ENCODE measurements around the gene STX18. TPM values are rescaled to one million over a fixed set of nuclear protein-coding genes. Genes with fewer than 3 reads are reported as not detected.

Gene STX18
- total and polyA plus RNA-seq, 10 of the 15 experiments (the other 5 are each of a cell fraction or from before 2014, with no cell fraction given) = 8.2 to 46.6 (median 31.1) TPM

- WGBS (ENCODE audit: insufficient coverage, insufficient replicate concordance, low lambda C conversion rate, missing lambda C conversion rate) = 30% methylated on average over 4 of the region's 4 CpGs
- FAIRE-seq (no peak), DNase-seq (ENCODE audit: low read depth, low spot score) (no peak), ATAC-seq (no peak)
- no peaks in the 10 kb centered on the region for H3K36me3 ChIP-seq (ENCODE audit: control insufficient read depth in 2 of 2, insufficient read depth in 2 of 2, low read length in 1 of 2)
- H2AFZ ChIP-seq (ENCODE audit: control insufficient read depth, low read depth, low read length) = no peak overlapping the region
- H3K9ac ChIP-seq (ENCODE audit: control insufficient read depth, insufficient read depth, low read length) = no peak overlapping the region
- ChIA-PET CTCF (no interaction called here), SMC1A (ENCODE audit: uncharacterized antibody, unreplicated experiment) (interaction anchor here (0.8 kb wide), 1 partner anchor 505 kb away, joined by 3 read pairs; no protein-coding TSS in a partner anchor), POLR2A (no interaction called here), RAD21 (ENCODE audit: unreplicated experiment) (no interaction called here)
- H4K20me1 ChIP-seq (ENCODE audit: control insufficient read depth, insufficient read depth) = no peaks in the 10 kb centered on the region
- H3K9me3 ChIP-seq (replicated peaks; ENCODE audit: control insufficient read depth, insufficient read depth, low read length) = no peaks in the 10 kb centered on the region
- no TSS peak for BruUV-seq (replicated peaks)
- no peaks in the 10 kb centered on the region; a peak in 1 of 4 replicates for H3K27me3 ChIP-seq (replicated peaks in 1 of 2; ENCODE audit: control insufficient read depth in 2 of 2, insufficient read depth in 2 of 2, low read length in 1 of 2)
- H3K4me2 ChIP-seq (ENCODE audit: control insufficient read depth, insufficient read depth) = no peak overlapping the region
- H3K27ac ChIP-seq (ENCODE audit: control insufficient read depth, insufficient read depth) = no peak overlapping the region
- in situ Hi-C loops (cut with MboI) (no loop called here), intact Hi-C loops (cut with micrococcal nuclease; ENCODE audit: unreplicated experiment) (no loop called here)
- no peak overlapping the region for H3K4me3 ChIP-seq
- no peaks in the 10 kb centered on the region for H3K4me1 ChIP-seq (ENCODE audit: control insufficient read depth, insufficient read depth, low read length)
- no peaks in the 10 kb centered on the region for H3K79me2 ChIP-seq (ENCODE audit: control insufficient read depth, insufficient read depth, low read length)
- TF ChIP-seq PKNOX1 (IDR thresholded peaks at IDR 0.05) = no peak
- no peak for TF ChIP-seq BHLHE40 (IDR thresholded peaks at IDR 0.05; ENCODE audit: borderline replicate concordance in 1 of 2, low read depth in 2 of 2, low read length in 1 of 2)
- TF ChIP-seq STAT1 (conservative IDR thresholded peaks at IDR 0.05) = no peak
- TF ChIP-seq PML (IDR thresholded peaks at IDR 0.05; ENCODE audit: low read length) = no peak
- TF ChIP-seq RELB (IDR thresholded peaks at IDR 0.05; ENCODE audit: low read depth) = no peak
- no peak for TF ChIP-seq SPI1 (IDR thresholded peaks at IDR 0.05; ENCODE audit: borderline replicate concordance, insufficient read depth, low read depth, low read length)
- TF ChIP-seq SMAD5 (IDR thresholded peaks at IDR 0.05; ENCODE audit: low read depth) = no peak
- TF ChIP-seq FOXM1 (IDR thresholded peaks at IDR 0.05; ENCODE audit: low read depth, low read length) = no peak
- TF ChIP-seq ZNF207 (IDR thresholded peaks at IDR 0.05; ENCODE audit: borderline replicate concordance) = no peak
- TF ChIP-seq HSF1 (IDR thresholded peaks at IDR 0.05; ENCODE audit: low read depth, low read length) = no peak
- no peak for TF ChIP-seq PRDM15 (CRISPR knock-in tag; IDR thresholded peaks at IDR 0.05)
- TF ChIP-seq ZBTB11 (CRISPR knock-in tag; IDR thresholded peaks at IDR 0.05) = no peak
Observed at GRCh38 chr4:4376074-4376473, 165.8 kb downstream of the STX18 start.
